Adrenal gland (tissue), 12 donors: ENCODE data around the gene SCN2A. TPM values are rescaled to one million over a fixed set of nuclear protein-coding genes. Genes with fewer than 3 reads are reported as not detected.

ENCODE experiments used
- DNase-seq, 7 donors: peaks; one replicate each; pipeline ENCODE4 v3.0.0-alpha.2; 2019 to 2020
- H3K27ac ChIP-seq, 5 donors: fragments of 200-600 bp; sonication (generic) in 4 of 5; 1 replicate in 3 of 5; 2 replicates in 2 of 5; pipeline versions ENCODE4 v1.5.1 to v1.8.0; 2016 to 2020; ENCODE audit warnings: mild to moderate bottlenecking in 1 of 5
- H3K27me3 ChIP-seq: fragments of 200-600 bp; 2 replicates; pipeline ENCODE4 v1.8.0; 2021
- H3K36me3 ChIP-seq, 2 donors: fragments of 200-600 bp; replicated peaks in 1 of 2; 1 replicate in 1 of 2; 2 replicates in 1 of 2; pipeline versions ENCODE4 v1.5.1 to v1.8.0; 2018 to 2022
- H3K4me1 ChIP-seq, 2 donors: fragments of 200-600 bp; replicated peaks in 1 of 2; 1 replicate in 1 of 2; 2 replicates in 1 of 2; pipeline versions ENCODE4 v1.5.1 to v1.8.0; 2018 to 2021
- H3K4me3 ChIP-seq, 4 donors: fragments of 200-600 bp; sonication (generic) in 3 of 4; one replicate each; pipeline ENCODE4 v1.5.1; 2016 to 2018
- H3K9me3 ChIP-seq, 3 donors: fragments of 200-600 bp; sonication (generic) in 1 of 3; replicated peaks in 1 of 3; 1 replicate in 2 of 3; 2 replicates in 1 of 3; pipeline versions ENCODE4 v1.5.1 to v1.8.0; 2016 to 2021
- POLR2A ChIP-seq, 2 donors: fragments of 450-650 bp; IDR thresholded peaks; one replicate each; pipeline ENCODE4 v1.6.1; 2017; ENCODE audit warnings: antibody characterized with exemption in 2 of 2, mild to moderate bottlenecking in 2 of 2, moderate library complexity in 1 of 2
- WGBS, 4 donors: extraction: QIAGEN DNeasy Blood & Tissue Kit in 2 of 4; methylation state at CpG; one replicate each; pipeline versions ENCODE4 v1.1.5 to v1.1.7; 2013 to 2017; 5-methylcytosine and 5-hydroxymethylcytosine counted together
- intact Hi-C, 2 donors: fragments of 100-400 bp; cut with DNase I; formaldehyde crosslinking; loops; one replicate each; pipeline versions ENCODE4 v1.14.1 to v1.15.0; 2022 to 2023
- polyA plus RNA-seq, 3 donors: library from polyadenylated mRNA; stranded (reverse); fragments of 200-250 nt in 2 of 3; fragments of 350-450 nt in 1 of 3; fragmentation: Illumina TruSeq in 1 of 3; extraction: RNeasy Lipid Tissue Mini Kit (QIAGEN cat#74804) in 1 of 3; gene quantifications; one replicate each; pipeline ENCODE4 v1.2.3, GENCODE V29; 2013 to 2014
- total RNA-seq, 9 donors: library from RNA; depleted of rRNA in 4 of 9; stranded (reverse); fragments of >200 nt in 4 of 9; fragments of 120-200 nt in 1 of 9; fragmentation: NEBNext Ultra II Directional in 1 of 9; extraction: Animal tissue kit (Norgen Biotek cat#: 25700) in 1 of 9; gene quantifications; one replicate each; pipeline versions ENCODE4 v1.1.0 to v1.2.4, GENCODE V29; 2013 to 2023
- TF ChIP-seq, protein P1 (sequence below), 6 experiments: fragments of 450-650 bp in 4 of 6; fragments of 200-600 bp in 2 of 6; sonication (generic) in 1 of 6; IDR thresholded peaks; 1 replicate in 5 of 6; 2 replicates in 1 of 6; pipeline versions ENCODE4 v1.5.1 to v1.8.0; 2016 to 2021; ENCODE audit warnings: antibody characterized with exemption in 6 of 6, mild to moderate bottlenecking in 2 of 6, moderate library complexity in 1 of 6
- donor health status: healthy with polysubstance abuse.
- donor health status: Bipolar disorder and iron deficiency.
- donor health status: DM: yes; HTN: yes; CAD: no.
- donor health status: DM: no; HTN: no; CAD: no.
- donor health status: DM: no; HTN: no; CAD: no.
- donor health status: DM: yes; HTN: yes; CAD: no.

The SCN2A gene
- total and polyA plus RNA-seq, 12 donors: 0.34 to 3.5 (median 1.1) TPM

DNA sequence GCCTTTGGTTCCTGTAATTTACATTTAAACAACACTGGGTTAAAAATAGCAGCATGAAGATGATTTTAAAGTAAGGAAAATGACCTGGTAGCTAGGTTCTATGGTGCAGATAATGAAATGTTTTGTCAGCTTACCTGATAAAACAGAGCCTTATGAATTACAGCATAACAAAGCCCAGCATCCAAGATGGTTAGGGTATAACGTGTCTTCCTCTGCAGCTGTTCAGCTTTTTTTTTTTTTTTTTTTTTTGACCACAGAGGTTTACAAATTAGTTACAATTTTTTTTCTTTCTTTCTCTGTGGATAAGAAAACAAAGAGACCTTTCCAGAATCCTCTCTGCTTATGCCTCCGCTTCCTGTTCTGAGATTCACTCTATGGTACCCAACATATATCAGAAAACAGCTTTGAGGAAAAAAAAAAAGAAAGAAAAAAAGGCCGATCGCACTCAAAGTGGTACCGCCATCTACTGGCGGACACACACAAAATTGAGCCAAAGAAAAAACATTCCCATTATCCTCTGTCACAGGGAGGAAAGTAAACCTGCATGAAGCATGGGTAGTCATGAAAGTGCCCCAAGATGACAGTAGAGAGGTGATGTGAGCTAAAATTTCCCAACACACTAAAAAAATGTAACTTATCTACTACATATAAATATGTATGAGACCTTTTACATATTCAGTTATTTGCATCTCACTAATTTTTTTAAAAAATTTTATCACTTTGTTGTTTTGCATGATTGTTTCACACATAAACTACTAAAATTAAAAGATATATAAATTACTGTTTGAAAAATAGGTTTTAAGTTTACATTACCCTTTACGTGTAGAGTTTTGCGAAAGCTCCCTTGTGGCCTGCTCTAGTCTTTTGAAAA lies 35.3 kb upstream of the SCN2A start, which contains the start of gene SCN3A:
TSS of gene SCN3A (minus strand) at position 362 of the 871 bp plus-strand sequence. CDS start 27,656 bp downstream, outside the sequence.
- Histone ChIP-seq H3K27me3 (no peaks in the 10 kb centered on the region), H3K36me3 (no peaks in the 10 kb centered on the region), H3K4me1 (no peaks in the 10 kb centered on the region), H3K9me3 (no peaks in the 10 kb centered on the region), H3K4me3 (no peak within 1 kb of the TSS), H3K27ac (no peak within 1 kb of the TSS)
- TF ChIP-seq, protein P1, sequence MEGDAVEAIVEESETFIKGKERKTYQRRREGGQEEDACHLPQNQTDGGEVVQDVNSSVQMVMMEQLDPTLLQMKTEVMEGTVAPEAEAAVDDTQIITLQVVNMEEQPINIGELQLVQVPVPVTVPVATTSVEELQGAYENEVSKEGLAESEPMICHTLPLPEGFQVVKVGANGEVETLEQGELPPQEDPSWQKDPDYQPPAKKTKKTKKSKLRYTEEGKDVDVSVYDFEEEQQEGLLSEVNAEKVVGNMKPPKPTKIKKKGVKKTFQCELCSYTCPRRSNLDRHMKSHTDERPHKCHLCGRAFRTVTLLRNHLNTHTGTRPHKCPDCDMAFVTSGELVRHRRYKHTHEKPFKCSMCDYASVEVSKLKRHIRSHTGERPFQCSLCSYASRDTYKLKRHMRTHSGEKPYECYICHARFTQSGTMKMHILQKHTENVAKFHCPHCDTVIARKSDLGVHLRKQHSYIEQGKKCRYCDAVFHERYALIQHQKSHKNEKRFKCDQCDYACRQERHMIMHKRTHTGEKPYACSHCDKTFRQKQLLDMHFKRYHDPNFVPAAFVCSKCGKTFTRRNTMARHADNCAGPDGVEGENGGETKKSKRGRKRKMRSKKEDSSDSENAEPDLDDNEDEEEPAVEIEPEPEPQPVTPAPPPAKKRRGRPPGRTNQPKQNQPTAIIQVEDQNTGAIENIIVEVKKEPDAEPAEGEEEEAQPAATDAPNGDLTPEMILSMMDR (IDR thresholded peaks at IDR 0.05): peak; percentile 30 to 79 (median 64)
- no peak for TF ChIP-seq POLR2A (IDR thresholded peaks at IDR 0.05)
- 16 to 19% (median 18%) methylated on average over 8 of the region's 8 CpGs for WGBS, 4 donors
- DNase-seq: peak in 6 of 7 donors; percentile 15 to 55 (median 23)
- intact Hi-C loops: loop anchor here in 1 of 2 donors (5.0 kb wide), 1 partner anchor 187 kb away; no protein-coding TSS in a partner anchor

DNA sequence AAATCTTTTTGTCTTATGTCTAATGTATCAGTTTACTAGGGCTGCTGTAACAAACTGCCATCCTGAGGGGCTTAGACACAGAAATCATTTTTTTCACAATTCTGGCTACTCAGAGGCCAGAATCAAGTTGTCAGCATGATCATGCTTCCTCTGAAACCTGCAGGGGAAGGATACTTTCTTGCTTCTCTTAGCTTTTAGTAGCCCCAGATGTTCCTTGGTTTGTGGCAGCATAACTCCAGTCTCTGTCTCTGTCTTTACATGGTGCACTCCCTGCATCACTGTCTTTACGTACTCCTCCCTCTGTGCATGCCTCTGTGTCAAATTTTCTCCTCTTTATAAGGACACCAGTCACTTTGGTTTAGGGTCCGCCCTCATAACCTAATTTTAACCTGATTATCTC lies 33.3 kb upstream of the SCN2A start:
- intact Hi-C loops: no loop called here
- no peak overlapping the region for H3K27ac ChIP-seq
- TF ChIP-seq, protein P1 (IDR thresholded peaks at IDR 0.05): no peak
- TF ChIP-seq POLR2A (IDR thresholded peaks at IDR 0.05): no peak
- H3K27me3 ChIP-seq: no peaks in the 10 kb centered on the region
- DNase-seq: no peak
- no peaks in the 10 kb centered on the region for H3K9me3 ChIP-seq
- 70 to 79% (median 73%) methylated on average over 2 of the region's 2 CpGs for WGBS, 4 donors
- no peak overlapping the region for H3K4me3 ChIP-seq
- H3K36me3 ChIP-seq: no peaks in the 10 kb centered on the region
- no peaks in the 10 kb centered on the region for H3K4me1 ChIP-seq

DNA sequence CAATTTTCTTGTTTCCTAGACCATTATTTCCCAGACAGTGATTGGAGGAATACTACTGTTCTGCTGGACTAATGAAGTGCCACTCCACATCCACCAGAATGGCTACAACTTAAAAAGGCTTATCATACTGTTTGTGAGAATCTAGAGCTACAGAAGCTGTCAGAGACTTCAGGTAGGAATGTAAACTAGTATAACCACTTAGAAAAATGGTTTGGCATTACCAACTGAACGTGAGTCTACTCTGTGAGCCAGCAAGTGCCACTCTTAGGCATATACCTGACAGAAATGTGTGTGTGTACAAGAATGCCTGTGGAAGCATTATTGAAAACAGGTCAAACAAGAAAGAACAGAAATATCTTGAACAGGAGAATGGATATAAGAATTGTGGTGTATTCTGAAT lies 31.1 kb upstream of the SCN2A start:
- Histone ChIP-seq H3K27ac (no peak overlapping the region), H3K4me3 (no peak overlapping the region), H3K9me3 (no peaks in the 10 kb centered on the region), H3K36me3 (no peaks in the 10 kb centered on the region), H3K27me3 (no peaks in the 10 kb centered on the region), H3K4me1 (no peaks in the 10 kb centered on the region)
- 60 to 79% (median 63%) methylated on average over 1 of the region's 1 CpG for WGBS, 4 donors
- no peak for TF ChIP-seq POLR2A (IDR thresholded peaks at IDR 0.05)
- TF ChIP-seq, protein P1 (IDR thresholded peaks at IDR 0.05): no peak
- DNase-seq: no peak
- intact Hi-C loops: no loop called here

DNA sequence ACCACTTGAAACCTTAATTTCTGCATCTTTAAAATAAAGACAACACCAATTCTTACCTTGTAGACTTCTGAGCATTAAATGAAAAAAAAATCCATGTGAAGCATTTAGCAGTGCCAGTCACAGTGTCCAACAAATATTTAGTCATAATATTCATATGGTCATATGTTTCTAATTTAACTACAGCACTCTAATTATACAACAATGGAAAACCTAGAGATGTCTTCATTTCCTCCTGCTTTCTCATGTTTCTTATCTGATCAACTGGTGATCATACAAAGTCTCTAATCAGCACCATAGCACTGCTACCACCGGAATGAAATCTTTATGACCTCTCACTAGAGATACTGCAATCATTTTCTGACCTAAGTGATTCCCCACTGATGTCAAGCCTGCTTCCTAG lies 25.1 kb upstream of the SCN2A start:
- Histone ChIP-seq H3K9me3 (no peaks in the 10 kb centered on the region), H3K36me3 (no peaks in the 10 kb centered on the region), H3K4me1 (no peaks in the 10 kb centered on the region), H3K27me3 (no peaks in the 10 kb centered on the region), H3K4me3 (no peak overlapping the region), H3K27ac (no peak overlapping the region)
- TF ChIP-seq POLR2A (IDR thresholded peaks at IDR 0.05): no peak
- TF ChIP-seq, protein P1 (IDR thresholded peaks at IDR 0.05): no peak
- intact Hi-C loops: loop anchor here in 1 of 2 donors (5.0 kb wide), 1 partner anchor 202 kb away; no protein-coding TSS in a partner anchor
- 53 to 66% (median 56%) methylated on average over 1 of the region's 1 CpG for WGBS, 4 donors
- DNase-seq: no peak
